HepG2 (cell line): ENCODE data around the gene POFUT2. TPM values are rescaled to one million over a fixed set of nuclear protein-coding genes. Genes with fewer than 3 reads are reported as not detected.

Source experiments
- ADNP ChIP-seq: sonication (generic); formaldehyde crosslinking; IDR thresholded peaks from 2 replicates; pipeline ENCODE4 v1.4.0; 2020; ENCODE audit warnings: missing genetic modification reagents
- AGO1 ChIP-seq: fragments of 200-400 bp; formaldehyde crosslinking; IDR thresholded peaks from 2 replicates; pipeline ENCODE4 v1.6.1; 2017; ENCODE audit warnings: mild to moderate bottlenecking, low read depth, low read length, moderate library complexity; ENCODE audit not compliant: poor library complexity, severe bottlenecking
- ASH2L ChIP-seq: fragments of 300-600, 200-600 bp; sonication (generic); IDR thresholded peaks from 2 replicates; pipeline ENCODE4 v1.7.0; 2017; ENCODE audit warnings: low read depth, mild to moderate bottlenecking, moderate library complexity, mixed read lengths, low read length; ENCODE audit not compliant: insufficient read length
- FOXP1 ChIP-seq, 2 experiments: fragments of 450-650 bp in 1 of 2; IDR thresholded peaks; 2 replicates each; pipeline ENCODE4 v1.6.1; 2017 to 2018; ENCODE audit warnings: antibody characterized with exemption in 1 of 2
- KAT8 ChIP-seq: IDR thresholded peaks from 2 replicates; pipeline ENCODE4 v1.6.1; 2016; ENCODE audit warnings: missing genetic modification reagents, missing compliant biosample characterization
- KLF9 ChIP-seq: IDR thresholded peaks from 2 replicates; pipeline ENCODE4 v1.6.1; 2016; ENCODE audit warnings: low read depth
- MAFG ChIP-seq: sonication (generic); formaldehyde crosslinking; IDR thresholded peaks from 2 replicates; pipeline ENCODE4 v1.5.1; 2020; ENCODE audit warnings: mild to moderate bottlenecking, missing genetic modification reagents
- MAZ ChIP-seq, 2 experiments: sonication (generic) in 1 of 2; formaldehyde crosslinking in 1 of 2; IDR thresholded peaks; 2 replicates each; pipeline versions ENCODE4 v1.5.0 to v1.6.1; 2012 to 2020; ENCODE audit warnings: low read depth in 2 of 2, mild to moderate bottlenecking in 2 of 2, borderline replicate concordance in 1 of 2, improper control_type of control experiment in 1 of 2, low read length in 1 of 2, missing genetic modification reagents in 1 of 2, moderate library complexity in 1 of 2
- NFYB ChIP-seq: sonication (generic); formaldehyde crosslinking; IDR thresholded peaks from 2 replicates; pipeline ENCODE4 v1.4.0; 2020; ENCODE audit warnings: missing genetic modification reagents
- RFXAP ChIP-seq: sonication (generic); formaldehyde crosslinking; IDR thresholded peaks from 2 replicates; pipeline ENCODE4 v1.4.0; 2020; ENCODE audit warnings: missing genetic modification reagents, borderline replicate concordance
- SP5 ChIP-seq: IDR thresholded peaks from 2 replicates; pipeline ENCODE4 v1.6.1; 2016; ENCODE audit warnings: low read depth, borderline replicate concordance
- TGIF2 ChIP-seq: IDR thresholded peaks from 2 replicates; pipeline ENCODE4 v1.6.1; 2016; ENCODE audit warnings: control low read depth, missing compliant biosample characterization
- ZNF83 ChIP-seq: sonication (generic); formaldehyde crosslinking; IDR thresholded peaks from 2 replicates; pipeline ENCODE4 v1.4.0; 2020; ENCODE audit warnings: missing genetic modification reagents, mild to moderate bottlenecking, borderline replicate concordance
- polyA plus RNA-seq, 8 experiments: library from polyadenylated mRNA; depleted of rRNA in 3 of 8; stranded (reverse) in 7 of 8; unstranded in 1 of 8; fragments of >200 nt; fragmentation: Illumina TruSeq in 4 of 8; extraction: Trizol in 4 of 8; gene quantifications; 2 replicates each; pipeline versions ENCODE4 v1.2.1 to v1.2.3, GENCODE V29; 2011 to 2016; ENCODE audit warnings: low read depth in 4 of 8, missing spikeins in 1 of 8, mixed read lengths in 1 of 8; ENCODE audit not compliant: insufficient read depth in 1 of 8
- total RNA-seq, 5 experiments: library from RNA; depleted of rRNA; stranded (reverse); fragments of >200 nt; fragmentation: Illumina TruSeq; extraction: Trizol; gene quantifications; 2 replicates each; pipeline ENCODE4 v1.2.3, GENCODE V29; 2016; ENCODE audit warnings: low read depth in 1 of 5
- TF ChIP-seq, protein P1 (sequence below): sonication (generic); formaldehyde crosslinking; IDR thresholded peaks from 2 replicates; pipeline ENCODE4 v1.5.1; 2020; ENCODE audit warnings: missing genetic modification reagents, mild to moderate bottlenecking, borderline replicate concordance
- TF ChIP-seq, protein P2 (sequence below), 2 experiments: sonication (generic) in 1 of 2; formaldehyde crosslinking in 1 of 2; IDR thresholded peaks; 2 replicates each; pipeline versions ENCODE4 v1.6.1 to v1.9.0; 2014 to 2022; ENCODE audit warnings: antibody characterized with exemption in 1 of 2, borderline replicate concordance in 1 of 2, inconsistent platforms in 1 of 2, low read depth in 1 of 2, missing genetic modification reagents in 1 of 2
- TF ChIP-seq, protein P3 (sequence below): IDR thresholded peaks from 2 replicates; pipeline ENCODE4 v1.6.1; 2016; ENCODE audit warnings: mild to moderate bottlenecking

POFUT2 gene
- total and polyA plus RNA-seq, 2 of the 13 experiments (the other 11 are each of a cell fraction or from before 2014, with no cell fraction given), result 22.8 to 24.0 TPM

DNA sequence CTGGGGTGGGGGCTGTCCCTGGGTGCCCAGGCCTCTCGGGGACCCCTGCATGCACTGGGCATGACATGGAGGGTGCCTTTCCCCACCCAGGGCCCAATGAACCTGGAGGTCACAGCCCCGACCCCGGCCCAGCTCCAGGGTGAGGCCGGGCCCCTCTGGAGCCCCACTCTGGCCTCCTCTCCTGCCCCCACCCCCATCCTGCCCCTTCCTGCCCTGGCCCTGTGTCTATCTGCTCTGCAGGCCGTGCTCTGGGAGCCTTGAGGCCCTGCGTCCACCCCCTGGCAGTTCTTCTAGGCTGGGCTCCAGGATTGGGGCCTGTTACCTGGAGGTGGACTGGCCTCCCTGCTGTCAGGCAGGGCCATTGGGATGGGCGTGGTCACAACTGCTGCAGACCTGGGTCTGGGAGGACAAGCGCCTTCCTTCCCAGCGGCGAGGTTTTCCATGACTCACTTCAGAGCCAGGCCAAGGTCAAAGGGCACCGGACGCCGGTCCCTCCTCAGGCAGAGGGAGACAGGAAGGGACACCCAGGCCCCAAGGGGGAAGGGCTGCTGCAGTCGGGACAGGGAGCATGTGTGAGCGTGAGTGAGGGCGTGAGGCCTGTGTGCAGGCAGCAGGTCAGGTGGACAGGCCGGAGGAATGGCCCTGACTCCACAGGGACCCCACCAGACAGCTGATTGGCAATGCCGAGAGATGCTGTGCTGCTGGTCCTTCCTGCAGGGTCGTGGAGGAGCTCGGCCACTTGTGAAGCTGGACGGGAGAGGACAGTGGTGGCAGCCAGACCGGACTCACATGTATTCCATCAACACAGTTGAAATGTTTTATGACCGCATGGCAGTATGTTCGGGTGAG, 31.1 kb upstream of the POFUT2 start (continued):
- TF ChIP-seq, protein P1, sequence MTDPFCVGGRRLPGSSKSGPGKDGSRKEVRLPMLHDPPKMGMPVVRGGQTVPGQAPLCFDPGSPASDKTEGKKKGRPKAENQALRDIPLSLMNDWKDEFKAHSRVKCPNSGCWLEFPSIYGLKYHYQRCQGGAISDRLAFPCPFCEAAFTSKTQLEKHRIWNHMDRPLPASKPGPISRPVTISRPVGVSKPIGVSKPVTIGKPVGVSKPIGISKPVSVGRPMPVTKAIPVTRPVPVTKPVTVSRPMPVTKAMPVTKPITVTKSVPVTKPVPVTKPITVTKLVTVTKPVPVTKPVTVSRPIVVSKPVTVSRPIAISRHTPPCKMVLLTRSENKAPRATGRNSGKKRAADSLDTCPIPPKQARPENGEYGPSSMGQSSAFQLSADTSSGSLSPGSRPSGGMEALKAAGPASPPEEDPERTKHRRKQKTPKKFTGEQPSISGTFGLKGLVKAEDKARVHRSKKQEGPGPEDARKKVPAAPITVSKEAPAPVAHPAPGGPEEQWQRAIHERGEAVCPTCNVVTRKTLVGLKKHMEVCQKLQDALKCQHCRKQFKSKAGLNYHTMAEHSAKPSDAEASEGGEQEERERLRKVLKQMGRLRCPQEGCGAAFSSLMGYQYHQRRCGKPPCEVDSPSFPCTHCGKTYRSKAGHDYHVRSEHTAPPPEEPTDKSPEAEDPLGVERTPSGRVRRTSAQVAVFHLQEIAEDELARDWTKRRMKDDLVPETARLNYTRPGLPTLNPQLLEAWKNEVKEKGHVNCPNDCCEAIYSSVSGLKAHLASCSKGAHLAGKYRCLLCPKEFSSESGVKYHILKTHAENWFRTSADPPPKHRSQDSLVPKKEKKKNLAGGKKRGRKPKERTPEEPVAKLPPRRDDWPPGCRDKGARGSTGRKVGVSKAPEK (CRISPR knock-in tag), result no peak
- TF ChIP-seq SP5 (peak; percentile 81), ADNP (CRISPR knock-in tag) (no peak), TGIF2 (CRISPR knock-in tag) (no peak), AGO1 (no peak), MAFG (CRISPR knock-in tag) (no peak), RFXAP (CRISPR knock-in tag) (no peak), ASH2L (peak; percentile 28), NFYB (CRISPR knock-in tag) (no peak), FOXP1 (IDR thresholded peaks at IDR 0.05) (no peak), FOXP1 (CRISPR knock-in tag; IDR thresholded peaks at IDR 0.05) (peak; percentile 37; the same call in 1 of the 2 replicates), KAT8 (CRISPR knock-in tag) (peak; percentile 69), KLF9 (CRISPR knock-in tag) (peak; percentile 84; the same call in 1 of the 2 replicates), MAZ (IDR thresholded peaks at IDR 0.05; ENCODE audit: borderline replicate concordance, low read depth, low read length) (no peak), MAZ (CRISPR knock-in tag; IDR thresholded peaks at IDR 0.05; ENCODE audit: low read depth) (0 out of 2 replicates have a peak, but pooled peaks have one; percentile 20), ZNF83 (CRISPR knock-in tag) (no peak)
- TF ChIP-seq, protein P2, sequence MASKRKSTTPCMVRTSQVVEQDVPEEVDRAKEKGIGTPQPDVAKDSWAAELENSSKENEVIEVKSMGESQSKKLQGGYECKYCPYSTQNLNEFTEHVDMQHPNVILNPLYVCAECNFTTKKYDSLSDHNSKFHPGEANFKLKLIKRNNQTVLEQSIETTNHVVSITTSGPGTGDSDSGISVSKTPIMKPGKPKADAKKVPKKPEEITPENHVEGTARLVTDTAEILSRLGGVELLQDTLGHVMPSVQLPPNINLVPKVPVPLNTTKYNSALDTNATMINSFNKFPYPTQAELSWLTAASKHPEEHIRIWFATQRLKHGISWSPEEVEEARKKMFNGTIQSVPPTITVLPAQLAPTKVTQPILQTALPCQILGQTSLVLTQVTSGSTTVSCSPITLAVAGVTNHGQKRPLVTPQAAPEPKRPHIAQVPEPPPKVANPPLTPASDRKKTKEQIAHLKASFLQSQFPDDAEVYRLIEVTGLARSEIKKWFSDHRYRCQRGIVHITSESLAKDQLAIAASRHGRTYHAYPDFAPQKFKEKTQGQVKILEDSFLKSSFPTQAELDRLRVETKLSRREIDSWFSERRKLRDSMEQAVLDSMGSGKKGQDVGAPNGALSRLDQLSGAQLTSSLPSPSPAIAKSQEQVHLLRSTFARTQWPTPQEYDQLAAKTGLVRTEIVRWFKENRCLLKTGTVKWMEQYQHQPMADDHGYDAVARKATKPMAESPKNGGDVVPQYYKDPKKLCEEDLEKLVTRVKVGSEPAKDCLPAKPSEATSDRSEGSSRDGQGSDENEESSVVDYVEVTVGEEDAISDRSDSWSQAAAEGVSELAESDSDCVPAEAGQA (IDR thresholded peaks at IDR 0.05; ENCODE audit: low read depth), result 0 out of 2 replicates have a peak, but pooled peaks have one; percentile 37
- TF ChIP-seq, protein P2 (CRISPR knock-in tag; IDR thresholded peaks at IDR 0.05; ENCODE audit: borderline replicate concordance), result no peak
- TF ChIP-seq, protein P3, sequence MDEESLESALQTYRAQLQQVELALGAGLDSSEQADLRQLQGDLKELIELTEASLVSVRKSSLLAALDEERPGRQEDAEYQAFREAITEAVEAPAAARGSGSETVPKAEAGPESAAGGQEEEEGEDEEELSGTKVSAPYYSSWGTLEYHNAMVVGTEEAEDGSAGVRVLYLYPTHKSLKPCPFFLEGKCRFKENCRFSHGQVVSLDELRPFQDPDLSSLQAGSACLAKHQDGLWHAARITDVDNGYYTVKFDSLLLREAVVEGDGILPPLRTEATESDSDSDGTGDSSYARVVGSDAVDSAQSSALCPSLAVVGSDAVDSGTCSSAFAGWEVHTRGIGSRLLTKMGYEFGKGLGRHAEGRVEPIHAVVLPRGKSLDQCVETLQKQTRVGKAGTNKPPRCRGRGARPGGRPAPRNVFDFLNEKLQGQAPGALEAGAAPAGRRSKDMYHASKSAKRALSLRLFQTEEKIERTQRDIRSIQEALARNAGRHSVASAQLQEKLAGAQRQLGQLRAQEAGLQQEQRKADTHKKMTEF (CRISPR knock-in tag), result peak; percentile 71; the same call in 1 of the 2 replicates
